Endothelial cell of umbilical vein (primary cell): Measurements from ENCODE around the gene TRAPPC12. TPM values are rescaled to one million over a fixed set of nuclear protein-coding genes. Genes with fewer than 3 reads are reported as not detected.
A peak's percentile ranks its signal among the peaks of the same experiment; 100 is the strongest.

Source experiments
- BruUV-seq: library from RNA; stranded (reverse); fragments of 400-500 nt; replicated peaks from 2 replicates; lab custom pipeline; 2021; lab: Mats Ljungman, UMichigan
- CTCF ChIA-PET: fragments of 300-600, 350-600 bp; sonication (Branson Sonifier 250); formaldehyde crosslinking; loops from one replicate; lab custom pipeline; 2021; ENCODE audit warnings: antibody characterized with exemption, inconsistent platforms; lab: Charles Lee
- POLR2A ChIA-PET: fragments of 300-600, 350-600 bp; sonication (Branson Sonifier 250); formaldehyde crosslinking; loops from one replicate; lab custom pipeline; 2021; ENCODE audit warnings: antibody characterized with exemption, inconsistent platforms; lab: Charles Lee
- DNase-seq: peaks from one replicate; pipeline ENCODE4 v3.0.0-alpha.2; 2011; ENCODE audit warnings: low read depth, low spot score
- FAIRE-seq: peaks from 2 replicates; lab custom pipeline; 2011; peaks lifted over from hg19 to GRCh38; lab: Jason Lieb, UNC
- H2AFZ ChIP-seq: 2 replicates; pipeline ENCODE4 v1.6.0; 2012; ENCODE audit warnings: low read depth, low read length, control low read depth, inconsistent platforms
- H3K27ac ChIP-seq: 2 replicates; pipeline ENCODE4 v1.5.1; 2011; ENCODE audit warnings: low read depth, mild to moderate bottlenecking, control low read depth, low read length, moderate library complexity; ENCODE audit not compliant: insufficient read depth
- H3K27me3 ChIP-seq, 2 experiments: 2 replicates each; pipeline versions ENCODE4 v1.6.0 to v1.6.1; 2011; ENCODE audit warnings: low read length in 2 of 2, mixed read lengths in 1 of 2; ENCODE audit not compliant: control insufficient read depth in 2 of 2, insufficient read depth in 2 of 2
- H3K36me3 ChIP-seq, 2 experiments: 2 replicates in 1 of 2; 3 replicates in 1 of 2; pipeline ENCODE4 v1.5.1; 2011; ENCODE audit warnings: low read length in 2 of 2, mild to moderate bottlenecking in 1 of 2, moderate library complexity in 1 of 2; ENCODE audit not compliant: control insufficient read depth in 2 of 2, insufficient read depth in 2 of 2; ENCODE audit errors: extremely low read depth in 1 of 2
- H3K4me1 ChIP-seq: 3 replicates; pipeline ENCODE4 v1.5.1; 2011; ENCODE audit warnings: mild to moderate bottlenecking, low read length; ENCODE audit not compliant: control insufficient read depth, insufficient read depth; ENCODE audit errors: extremely low read depth
- H3K4me2 ChIP-seq: 2 replicates; pipeline ENCODE4 v1.6.1; 2011; ENCODE audit warnings: low read length, control low read depth, mixed read lengths; ENCODE audit not compliant: insufficient read depth
- H3K4me3 ChIP-seq, 3 experiments: fragments of 200-600 bp in 1 of 3; sonication (generic), shearing (Covaris generic) in 1 of 3; replicated peaks in 1 of 3; 2 replicates each; pipeline ENCODE4 v1.5.1; 2011 to 2016; ENCODE audit warnings: control low read depth in 3 of 3, low read length in 3 of 3, mild to moderate bottlenecking in 2 of 3, inconsistent platforms in 1 of 3, low read depth in 1 of 3, moderate library complexity in 1 of 3; ENCODE audit not compliant: insufficient read depth in 1 of 3
- H3K79me2 ChIP-seq: 2 replicates; pipeline ENCODE4 v1.6.0; 2012; ENCODE audit warnings: low read length, inconsistent platforms; ENCODE audit not compliant: control insufficient read depth, insufficient read depth
- H3K9ac ChIP-seq: replicated peaks from 2 replicates; pipeline ENCODE3; 2011; ENCODE audit warnings: low read length, control low read depth; ENCODE audit not compliant: insufficient read depth; ENCODE audit errors: extremely low read depth
- H3K9me1 ChIP-seq: replicated peaks from 3 replicates; pipeline ENCODE4 v1.6.0; 2011; ENCODE audit warnings: mild to moderate bottlenecking, low read length; ENCODE audit not compliant: control insufficient read depth, insufficient read depth; ENCODE audit errors: extremely low read depth
- H3K9me3 ChIP-seq: replicated peaks from 2 replicates; pipeline ENCODE4 v1.5.1; 2012; ENCODE audit warnings: low read length, inconsistent platforms; ENCODE audit not compliant: control insufficient read depth, insufficient read depth
- H4K20me1 ChIP-seq: replicated peaks from 2 replicates; pipeline ENCODE3; 2011; ENCODE audit warnings: mild to moderate bottlenecking, low read length; ENCODE audit not compliant: control insufficient read depth, insufficient read depth; ENCODE audit errors: extremely low read depth
- CTCF ChIP-seq, 2 donors: IDR thresholded peaks; 1 replicate in 1 of 2; 2 replicates in 1 of 2; pipeline ENCODE4 v1.5.1; 2011; ENCODE audit warnings: low read length in 2 of 2, mild to moderate bottlenecking in 2 of 2, moderate library complexity in 2 of 2, control low read depth in 1 of 2, inconsistent platforms in 1 of 2, low read depth in 1 of 2; ENCODE audit not compliant: insufficient read depth in 1 of 2; ENCODE audit errors: extremely low read depth in 1 of 2
- EZH2 ChIP-seq: IDR thresholded peaks from 2 replicates; pipeline ENCODE4 v1.6.1; 2012; ENCODE audit warnings: borderline replicate concordance, low read depth, mild to moderate bottlenecking, moderate library complexity, low read length, inconsistent platforms; ENCODE audit not compliant: severe bottlenecking
- FOS ChIP-seq: IDR thresholded peaks from 2 replicates; pipeline ENCODE4 v1.6.1; 2011; ENCODE audit warnings: mild to moderate bottlenecking, low read length, moderate library complexity, borderline replicate concordance; ENCODE audit not compliant: insufficient read depth
- GATA2 ChIP-seq: IDR thresholded peaks from 2 replicates; pipeline ENCODE4 v1.7.0; 2011; ENCODE audit warnings: low read depth, mild to moderate bottlenecking, moderate library complexity, mixed read lengths, low read length; ENCODE audit not compliant: insufficient read length, insufficient read depth
- JUN ChIP-seq: IDR thresholded peaks from 2 replicates; pipeline ENCODE4 v1.6.1; 2011; ENCODE audit warnings: borderline replicate concordance, low read depth; ENCODE audit not compliant: insufficient read length, insufficient read depth
- MAX ChIP-seq: IDR thresholded peaks from 2 replicates; pipeline ENCODE4 v1.6.1; 2011; ENCODE audit not compliant: insufficient read depth, insufficient read length
- MYC ChIP-seq: IDR thresholded peaks from one replicate; pipeline ENCODE4 v1.6.1; 2011; ENCODE audit warnings: mild to moderate bottlenecking, low read depth, low read length
- POLR2A ChIP-seq: IDR thresholded peaks from 2 replicates; pipeline ENCODE4 v1.6.1; 2012; ENCODE audit warnings: low read depth, mild to moderate bottlenecking, control low read depth, low read length
- POLR2AphosphoS5 ChIP-seq: IDR thresholded peaks from 2 replicates; pipeline ENCODE4 v1.6.1; 2012; ENCODE audit warnings: low read depth, mild to moderate bottlenecking, control low read depth, low read length, moderate library complexity; ENCODE audit not compliant: insufficient read depth
- dilution Hi-C: fragments of 300-500 bp; cut with MboI; formaldehyde crosslinking; loops from one replicate; pipeline ENCODE4 v1.15.0; 2019; ENCODE audit warnings: low sequenced_read_pairs; ENCODE audit not compliant: extremely low pct_ligation_motif_present
- intact Hi-C: fragments of 100-400 bp; cut with micrococcal nuclease; formaldehyde crosslinking; loops from one replicate; pipeline ENCODE4 v1.10.0; 2022
- polyA plus RNA-seq, 4 experiments: library from polyadenylated mRNA; depleted of rRNA in 3 of 4; stranded (reverse) in 3 of 4; unstranded in 1 of 4; fragments of >200 nt; gene quantifications; 2 replicates each; pipeline versions ENCODE4 v1.2.1 to v1.2.3, GENCODE V29; 2011 to 2012; ENCODE audit warnings: missing spikeins in 1 of 4
- total RNA-seq: library from RNA; stranded (reverse); gene quantifications from 2 replicates; pipeline ENCODE4 v1.2.3, GENCODE V29; 2021

Gene TRAPPC12
- total and polyA plus RNA-seq, 2 donors (not counting 3 experiments of a cell fraction or from before 2014, with no cell fraction given), result 47.5 to 81.5 TPM

- no peaks in the 10 kb centered on the region for H3K9me1 ChIP-seq
- H3K27me3 ChIP-seq, result no peaks in the 10 kb centered on the region
- H3K9ac ChIP-seq, result no peak overlapping the region
- no peaks in the 10 kb centered on the region for H3K4me1 ChIP-seq
- H2AFZ ChIP-seq, result no peak overlapping the region
- dilution Hi-C loops (no loop called here), intact Hi-C loops (no loop called here)
- H4K20me1 ChIP-seq, result no peaks in the 10 kb centered on the region
- POLR2A ChIA-PET, result no interaction called here
- DNase-seq (no peak), FAIRE-seq (no peak)
- H3K79me2 ChIP-seq, result no peaks in the 10 kb centered on the region
- H3K4me3 ChIP-seq, result no peak overlapping the region
- no peak overlapping the region for H3K27ac ChIP-seq
- H3K36me3 ChIP-seq, result peaks cover 0 to 2% of the 10 kb centered on the region in 2 experiments
- CTCF ChIA-PET, result no interaction called here
- TF ChIP-seq POLR2AphosphoS5 (no peak), CTCF (IDR thresholded peaks at IDR 0.05; ENCODE audit: extremely low read depth in 1 of 2, insufficient read depth in 1 of 2, low read depth in 1 of 2, low read length in 2 of 2) (no peak), GATA2 (no peak)
- no peaks in the 10 kb centered on the region for H3K9me3 ChIP-seq
- H3K4me2 ChIP-seq, result no peak overlapping the region
- BruUV-seq, result no TSS peak
Measured at GRCh38 chr2:3338340-3338739, 41.2 kb upstream of the TRAPPC12 start.

- H3K9me3 ChIP-seq, result no peaks in the 10 kb centered on the region
- H3K27me3 ChIP-seq, result no peaks in the 10 kb centered on the region
- no peak overlapping the region for H3K9ac ChIP-seq
- H3K9me1 ChIP-seq, result no peaks in the 10 kb centered on the region
- no peaks in the 10 kb centered on the region for H3K4me1 ChIP-seq
- no peak for FAIRE-seq
- H3K27ac ChIP-seq, result no peak overlapping the region
- no TSS peak for BruUV-seq
- peaks cover 0 to 2% of the 10 kb centered on the region in 2 experiments for H3K36me3 ChIP-seq
- no peak for TF ChIP-seq GATA2
- no peak for TF ChIP-seq CTCF (IDR thresholded peaks at IDR 0.05; ENCODE audit: extremely low read depth in 1 of 2, insufficient read depth in 1 of 2, low read depth in 1 of 2, low read length in 2 of 2)
- no peak for TF ChIP-seq POLR2A
- TF ChIP-seq EZH2, result no peak
- TF ChIP-seq JUN, result no peak
- no peak for TF ChIP-seq MAX
- TF ChIP-seq FOS, result no peak
- TF ChIP-seq MYC, result no peak
- TF ChIP-seq POLR2AphosphoS5, result no peak
- peak; percentile 16 for DNase-seq
- H4K20me1 ChIP-seq, result no peaks in the 10 kb centered on the region
- intact Hi-C loops (no loop called here), dilution Hi-C loops (no loop called here)
- CTCF ChIA-PET, result no interaction called here
- no peak overlapping the region for H3K4me2 ChIP-seq
- POLR2A ChIA-PET, result no interaction called here
- H3K79me2 ChIP-seq, result no peaks in the 10 kb centered on the region
- no peak overlapping the region for H3K4me3 ChIP-seq
- H2AFZ ChIP-seq, result no peak overlapping the region
Measured at GRCh38 chr2:3340144-3340543, 39.4 kb upstream of the TRAPPC12 start.
